RKO (cell line): ENCODE measurements around the gene CPD.

Experiments used
- DNase-seq: peaks from one replicate; pipeline ENCODE4 v3.0.0-alpha.2; 2016; ENCODE audit warnings: low spot score

The CPD gene

GRCh38 chr17:30354701-30355100 is 24.0 kb upstream of the CPD start:
- no peak for DNase-seq

- no peak for DNase-seq
Observed at GRCh38 chr17:30357476-30357875, 21.3 kb upstream of the CPD start.

DNA sequence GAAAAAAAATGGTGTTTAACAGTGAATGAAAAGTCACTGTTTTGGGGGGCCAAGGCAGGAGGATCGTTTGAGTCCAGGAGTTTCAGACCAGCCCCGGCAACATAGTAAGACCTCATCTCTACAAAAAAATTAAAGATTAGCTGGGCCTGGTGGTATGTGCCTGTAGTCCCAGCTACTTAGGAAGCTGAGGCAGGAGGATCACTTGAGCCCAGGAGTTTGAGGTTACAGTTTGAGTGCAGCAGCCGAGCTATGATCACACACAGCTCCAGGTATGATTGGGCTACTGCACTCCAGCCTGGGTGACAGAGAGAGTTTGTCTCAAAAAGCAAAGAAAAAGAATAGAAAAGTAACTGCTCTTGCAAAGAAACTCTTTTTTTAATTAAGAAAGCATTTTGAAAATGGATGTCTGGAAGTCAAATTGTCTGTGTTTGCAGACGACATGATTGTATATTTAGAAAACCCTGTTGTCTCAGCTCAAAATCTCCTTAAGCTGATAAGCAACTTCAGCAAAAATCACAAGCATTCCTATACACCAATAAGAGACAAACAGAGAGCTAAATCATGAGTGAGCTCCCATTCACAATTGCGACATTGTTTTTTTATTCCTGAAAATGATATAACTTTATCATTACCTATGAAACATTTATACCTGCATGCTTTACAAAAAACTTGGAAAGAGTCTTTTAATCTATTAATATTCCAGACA is 20.5 kb upstream of the CPD start:
- DNase-seq = no peak

DNA sequence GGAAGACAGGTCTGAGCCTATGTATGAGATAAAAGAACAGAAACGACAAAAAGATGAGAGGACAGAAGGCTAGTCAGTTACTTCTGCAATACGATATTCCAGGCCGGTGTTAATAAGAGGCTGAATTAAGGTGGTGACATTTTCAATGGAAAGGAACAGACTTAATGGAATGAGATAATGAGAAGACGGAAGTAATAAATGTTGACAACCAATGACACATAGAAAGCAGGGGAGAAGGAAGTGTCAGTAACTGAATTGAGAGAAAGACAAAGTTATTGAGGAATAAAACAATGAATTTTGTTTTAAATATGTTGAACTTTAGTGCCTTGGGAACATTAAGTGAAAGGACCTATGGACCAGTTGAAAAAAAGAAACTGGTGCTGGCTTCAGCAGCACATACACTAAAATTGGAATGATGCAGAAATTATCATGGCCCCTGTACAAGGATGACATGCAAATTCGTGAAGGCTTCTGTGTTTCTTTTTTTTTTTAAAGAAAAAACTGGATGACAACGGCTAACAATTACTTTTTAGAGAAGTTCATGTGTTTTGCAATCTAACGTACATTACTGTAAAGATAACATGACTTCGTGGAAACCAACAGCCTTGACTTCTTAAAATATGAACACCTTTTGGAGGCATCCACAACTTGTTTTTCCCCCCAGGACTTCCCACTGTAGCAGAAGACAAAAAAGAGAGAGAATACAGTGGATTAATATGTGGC is 18.5 kb upstream of the CPD start:
- DNase-seq = no peak

DNA sequence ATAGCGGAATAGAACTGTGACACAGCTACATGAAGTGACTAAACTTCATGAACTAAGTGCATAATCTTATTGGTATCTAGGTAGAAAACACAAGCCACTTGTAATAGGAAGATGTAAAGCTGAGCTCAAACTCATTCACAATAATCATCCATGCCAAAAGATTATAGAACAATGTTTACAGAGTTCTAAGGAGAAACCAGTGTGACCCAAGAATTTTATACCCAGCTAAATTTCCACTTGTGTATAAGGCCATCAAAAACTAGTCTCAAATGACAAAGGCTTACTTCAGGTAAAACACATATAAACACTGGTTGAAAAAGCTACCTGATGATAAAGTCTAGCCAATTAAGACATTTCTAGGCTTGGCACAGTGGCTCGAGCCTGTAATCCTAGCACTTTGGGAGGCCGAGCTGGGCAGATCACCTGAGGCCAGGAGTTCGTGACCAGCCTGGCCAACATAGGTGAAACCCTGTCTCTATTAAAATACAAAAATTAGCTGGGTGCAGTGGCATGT is 16.9 kb upstream of the CPD start:
- DNase-seq = no peak

GRCh38 chr17:30363715-30364202 is 15.0 kb upstream of the CPD start:
- peak; percentile 36 for DNase-seq

- DNase-seq = no peak
Observed at GRCh38 chr17:30366536-30366935, 12.2 kb upstream of the CPD start.

DNA sequence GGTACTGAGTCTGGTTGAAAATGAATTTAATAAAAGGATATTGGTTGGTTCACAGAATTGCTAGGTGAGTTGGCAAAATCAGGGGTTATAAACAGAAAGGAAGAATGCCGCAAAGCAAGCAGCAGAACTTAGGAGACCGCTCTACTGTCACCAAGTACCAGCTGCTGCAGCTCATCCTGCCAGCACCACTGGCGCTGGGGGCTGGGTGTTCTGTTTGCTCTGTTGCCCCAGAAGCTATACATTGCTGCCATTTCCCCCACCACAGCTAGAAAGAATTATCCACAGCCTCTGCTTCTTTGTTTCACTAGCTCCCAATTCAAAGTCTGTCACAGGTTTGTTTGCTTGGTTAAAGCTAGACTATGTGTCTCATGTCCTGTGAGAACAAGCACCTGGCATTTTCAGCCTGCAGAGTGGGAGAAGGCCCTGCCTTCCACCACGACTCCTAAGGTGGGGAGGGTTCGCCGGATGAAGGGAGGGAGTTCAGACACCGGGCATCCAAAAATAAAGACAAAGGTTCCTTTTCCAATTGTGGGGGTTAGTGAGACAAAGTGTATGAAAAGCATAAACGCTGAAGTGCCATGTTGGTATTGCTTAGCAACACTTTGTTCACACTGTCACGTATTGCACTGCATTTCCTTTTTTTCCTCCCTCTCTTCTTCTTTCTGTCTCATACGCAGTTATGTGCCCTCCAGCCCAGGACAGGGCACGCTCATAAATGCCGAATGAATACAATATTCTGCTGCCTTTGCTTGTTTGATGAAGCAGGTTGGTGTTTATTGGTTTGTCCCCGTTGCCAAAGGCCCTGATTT is 9.6 kb upstream of the CPD start:
- no peak for DNase-seq

DNA sequence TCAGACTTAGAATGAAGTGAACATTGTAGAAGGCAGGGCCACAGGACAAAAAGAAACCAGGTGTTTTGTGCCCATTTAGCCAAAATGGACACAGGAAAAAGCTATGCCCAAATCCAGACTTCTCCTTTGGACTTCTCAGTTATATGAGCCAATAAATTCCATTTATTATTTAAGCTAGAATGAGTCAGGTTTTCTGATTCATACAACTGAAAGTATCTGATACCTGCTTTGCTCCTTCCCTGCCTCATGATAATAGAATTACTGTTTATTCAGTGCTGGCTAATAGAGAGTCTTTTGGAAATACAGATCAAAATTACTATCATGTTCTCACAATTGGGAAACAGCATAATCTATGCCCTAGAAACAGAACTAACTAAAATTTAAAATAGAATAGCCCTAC is 8.7 kb upstream of the CPD start:
- DNase-seq = no peak

GRCh38 chr17:30372755-30373154 is 6.0 kb upstream of the CPD start:
- peak; percentile 82 for DNase-seq

- DNase-seq = peak; percentile 25
Observed at GRCh38 chr17:30375661-30376060, 3.1 kb upstream of the CPD start.

GRCh38 chr17:30376621-30377452 is 1.9 kb upstream of the CPD start:
- DNase-seq = no peak

DNA sequence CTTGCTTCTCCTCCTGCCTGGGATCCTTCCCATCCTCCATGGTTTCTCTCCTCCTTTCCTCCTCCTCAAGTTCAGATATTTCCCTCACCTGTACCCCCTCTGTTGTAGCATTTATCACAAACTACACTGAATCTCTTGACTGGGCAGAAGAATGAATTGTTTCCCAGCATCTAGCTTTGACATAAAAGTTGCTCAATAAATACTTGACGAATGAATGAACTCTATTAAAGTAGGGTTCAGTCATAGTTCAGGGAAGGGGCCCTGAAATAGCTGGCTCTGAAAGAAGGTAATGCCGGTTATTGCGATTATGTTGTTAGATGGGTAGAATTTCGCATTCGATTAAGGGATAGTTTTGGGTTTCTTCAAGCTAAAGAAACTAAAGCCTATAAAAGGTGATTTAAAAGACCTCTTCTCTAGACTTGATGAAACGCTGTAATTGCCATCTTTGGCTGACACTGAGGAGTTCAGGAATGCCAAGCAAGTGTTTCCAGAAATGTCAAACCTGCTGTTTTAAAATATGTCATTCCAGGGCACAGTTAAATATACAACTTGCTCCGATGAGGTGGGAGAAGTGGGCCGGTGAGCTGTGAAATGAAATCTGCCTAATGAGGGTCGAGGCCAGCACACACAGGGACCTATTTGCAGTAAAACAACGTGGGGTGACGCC is 1.0 kb upstream of the CPD start:
- DNase-seq = no peak

- no peak for DNase-seq
Observed at GRCh38 chr17:30378241-30378824, 394 bp upstream of the CPD start.

GRCh38 chr17:30379303-30379902 is 676 bp downstream of the CPD start:
- peak; percentile 30 for DNase-seq

GRCh38 chr17:30379903-30380381 is 1.2 kb downstream of the CPD start:
- peak; percentile 63 for DNase-seq

- DNase-seq = no peak
Observed at GRCh38 chr17:30380643-30381339, 2.1 kb downstream of the CPD start.

- DNase-seq = peak; percentile 12
Observed at GRCh38 chr17:30381340-30381659, 2.6 kb downstream of the CPD start.

DNA sequence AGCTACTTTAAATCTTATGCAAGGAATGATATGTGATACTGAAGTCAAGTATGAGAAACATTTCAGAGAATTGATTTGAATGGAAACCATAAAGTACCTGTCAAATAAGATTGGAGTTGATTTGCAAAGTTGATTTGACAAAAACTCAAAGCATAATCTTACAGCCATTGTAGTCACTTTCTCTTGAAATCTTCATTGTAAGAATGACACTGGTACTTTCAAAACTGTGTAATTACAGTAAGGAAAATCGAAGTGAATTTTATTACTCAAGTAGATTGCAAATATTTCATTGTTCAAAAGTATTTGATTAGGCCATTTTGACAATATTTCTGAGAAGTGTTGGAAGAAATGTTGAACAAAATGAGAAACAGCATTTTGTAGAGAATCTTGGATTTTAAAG is 3.6 kb downstream of the CPD start:
- no peak for DNase-seq
